GM19395 (cell line): ENCODE data around the gene VN1R5.

ENCODE experiments used
- ATAC-seq: cut with Tn5 transposase; IDR thresholded peaks from one replicate; pipeline ENCODE4 v1.9.1; 2021; ENCODE audit warnings: mild to moderate bottlenecking, moderate library complexity; ENCODE audit not compliant: unreplicated experiment

VN1R5 gene

DNA sequence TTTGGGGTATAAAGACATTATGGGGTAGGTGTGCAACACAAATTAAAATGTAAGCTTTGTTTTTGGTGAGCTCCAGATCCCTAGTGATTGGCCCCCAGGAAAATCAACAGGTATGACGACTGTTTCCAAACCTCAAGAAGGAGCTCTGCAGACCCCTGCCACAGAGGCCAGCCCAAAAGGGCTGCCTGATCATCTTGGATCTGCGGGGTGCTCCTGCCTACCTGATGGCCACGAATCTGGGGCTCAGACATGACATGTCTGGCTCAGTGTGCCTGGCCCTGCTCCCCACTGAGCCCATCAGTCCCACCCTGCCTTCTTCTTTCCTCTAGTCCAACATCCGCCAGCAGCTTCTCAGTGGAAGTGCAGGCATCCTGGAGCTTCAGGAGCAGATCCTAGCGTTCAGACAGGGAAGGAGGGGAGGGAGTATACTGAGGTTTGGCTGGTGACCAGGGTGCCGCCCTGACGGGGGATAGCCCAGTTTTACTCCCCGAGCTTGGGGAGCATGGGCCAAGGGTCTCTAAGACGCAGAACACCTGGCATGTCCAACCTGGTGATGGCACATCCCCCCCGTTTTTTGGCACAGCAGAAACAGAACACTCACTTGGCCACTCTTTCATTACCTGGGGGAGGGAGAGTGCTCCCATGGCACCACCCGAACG is 44.0 kb downstream of the VN1R5 start:
- ATAC-seq = no peak

GRCh38 chr1:247300491-247301175 is 44.8 kb downstream of the VN1R5 start:
- no peak for ATAC-seq

DNA sequence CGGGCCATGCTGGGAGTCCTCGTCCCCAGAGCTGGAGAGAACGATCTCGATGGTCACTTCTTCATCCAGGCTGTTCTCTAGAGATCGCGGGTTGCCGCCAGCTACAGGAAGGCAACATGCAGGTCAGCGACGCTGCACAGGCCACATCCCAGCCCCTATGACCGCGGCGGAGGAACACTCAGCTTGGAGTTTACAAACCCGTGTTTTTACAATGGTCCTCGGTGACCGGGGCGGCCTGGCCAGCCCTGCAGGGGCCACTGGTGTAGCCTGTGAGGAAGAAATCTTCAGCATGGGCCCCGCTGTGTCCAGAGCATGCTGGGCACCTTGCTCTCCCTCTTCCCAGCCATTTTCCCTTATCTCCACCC is 45.3 kb downstream of the VN1R5 start:
- no peak for ATAC-seq

DNA sequence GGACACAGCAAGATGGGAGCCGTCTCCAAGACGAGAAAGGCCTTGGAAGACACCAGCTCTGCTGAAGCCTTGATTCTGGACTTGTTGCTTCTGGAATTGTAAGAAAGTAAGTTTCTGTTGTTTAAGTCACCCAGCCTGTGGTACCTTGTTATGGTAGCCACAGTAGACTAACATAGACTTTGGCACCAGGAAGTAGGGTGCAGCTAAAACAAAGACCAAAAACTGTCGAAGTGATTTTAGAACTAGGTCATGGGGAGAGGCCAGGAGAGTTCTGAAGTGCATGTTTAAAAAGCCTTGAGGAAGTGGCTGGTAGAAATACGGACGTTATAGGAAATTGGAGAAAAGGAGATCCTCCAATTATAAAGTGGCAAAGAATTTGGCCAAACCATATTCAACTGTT is 47.3 kb downstream of the VN1R5 start:
- no peak for ATAC-seq

DNA sequence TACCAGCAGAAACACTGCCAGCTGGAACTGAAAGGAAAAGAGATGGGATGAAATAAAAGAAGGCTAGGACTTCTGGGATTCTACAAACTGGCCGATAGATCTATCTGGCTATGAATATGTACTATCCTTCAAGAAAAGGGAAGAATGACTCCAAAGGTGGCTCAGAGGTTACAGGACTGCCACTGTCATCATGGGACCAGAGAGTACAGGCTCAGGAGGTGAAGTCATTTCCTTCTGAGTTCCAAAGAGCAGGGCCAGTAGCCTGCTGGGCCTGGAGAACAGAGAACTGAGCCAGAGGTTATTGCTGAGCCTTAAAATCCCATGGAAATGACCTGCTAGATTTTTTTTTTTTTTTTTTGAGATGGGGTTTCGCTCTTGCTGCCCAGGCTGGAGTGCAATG is 48.2 kb downstream of the VN1R5 start:
- ATAC-seq = no peak
